ENCODE results near the gene ZNF148. TPM values are rescaled to one million over a fixed set of nuclear protein-coding genes. Genes with fewer than 3 reads are reported as not detected.

The ZNF148 gene
- total RNA-seq, 2 experiments from 2014 or later = 29.6 to 39.0 TPM

DNA sequence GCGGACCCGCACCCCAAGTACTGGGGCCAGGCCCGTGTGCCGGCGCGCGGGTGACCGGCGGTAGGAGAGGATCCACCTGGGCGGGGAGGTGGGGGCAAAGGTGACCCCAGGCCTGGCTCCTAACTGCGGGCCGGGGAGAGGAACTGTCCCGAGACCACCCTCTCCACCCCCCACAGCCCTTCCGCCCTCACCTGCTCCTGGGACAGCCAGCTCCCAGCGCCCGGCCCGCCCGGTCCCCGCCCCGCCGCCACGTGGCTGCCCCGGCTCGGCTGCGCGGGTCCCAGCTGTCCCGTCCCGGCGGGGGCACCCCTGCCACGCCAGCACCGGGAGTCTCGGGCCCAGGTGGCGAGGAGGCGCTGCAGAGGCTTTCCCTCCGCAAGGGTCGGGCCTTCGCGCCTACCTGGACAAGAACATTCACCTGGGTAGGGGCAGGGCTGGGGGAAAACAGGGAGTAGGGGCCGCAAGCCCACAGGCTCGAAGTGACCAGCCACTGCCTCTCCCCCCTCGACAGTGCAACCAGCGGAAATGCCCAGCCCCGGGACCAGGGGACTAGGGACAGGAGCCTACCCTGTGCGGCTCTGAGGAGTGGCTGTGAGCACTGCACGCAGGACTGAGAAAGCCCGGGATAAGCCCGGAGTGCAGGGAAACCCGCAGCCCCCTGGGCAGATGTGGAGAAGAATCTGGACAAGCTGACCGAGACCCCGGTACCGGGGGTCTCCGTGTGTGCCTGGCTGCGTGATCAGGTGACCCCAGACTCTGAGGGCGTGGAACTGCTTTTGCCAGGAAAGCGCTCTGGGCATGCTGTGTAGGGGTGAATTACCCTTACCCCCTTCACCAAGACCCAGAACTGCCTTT lies 162.4 kb downstream of the ZNF148 start, which contains the start of gene SLC12A8:
SLC12A8 (minus strand) TSS at position 240 of the 855 bp plus-strand sequence. CDS start 1,399 bp downstream, outside the sequence.
- Mint-ChIP-seq H3K4me3 (no peak within 1 kb of the TSS), H3K4me1 (peaks cover 16% of the 10 kb centered on the region), H3K36me3 (peaks cover 1% of the 10 kb centered on the region), H3K27me3 (peaks cover 55% of the 10 kb centered on the region), H3K9me3 (ENCODE audit: low read depth) (no peaks in the 10 kb centered on the region), H3K27ac (no peak within 1 kb of the TSS)
- no peak for ATAC-seq
- CTCF ChIA-PET = no interaction called here
- DNase-seq = no peak

DNA sequence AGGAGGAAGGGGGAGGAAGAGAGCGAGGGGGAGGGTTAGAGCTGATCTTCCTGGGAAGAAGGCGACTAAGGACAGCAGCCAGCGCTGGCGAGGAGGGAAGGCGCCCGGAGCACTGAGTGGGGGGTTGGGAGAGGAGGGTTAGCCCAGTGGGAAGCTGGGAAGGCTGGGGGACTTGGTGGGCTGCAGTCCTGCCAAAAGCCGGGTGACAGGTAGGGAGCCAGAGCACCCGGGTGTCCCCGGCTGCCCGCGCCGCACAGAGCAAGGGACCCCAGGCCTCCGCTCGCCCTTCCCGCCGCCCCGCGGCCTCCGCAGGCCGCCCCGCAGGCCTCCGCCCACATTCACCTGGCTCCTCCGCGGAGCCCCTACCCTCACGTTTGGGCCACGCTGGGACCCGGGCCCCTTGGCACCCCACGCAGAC lies 163.0 kb downstream of the ZNF148 start:
- ATAC-seq = no peak
- no peaks in the 10 kb centered on the region for H3K9me3 Mint-ChIP-seq (ENCODE audit: low read depth)

DNA sequence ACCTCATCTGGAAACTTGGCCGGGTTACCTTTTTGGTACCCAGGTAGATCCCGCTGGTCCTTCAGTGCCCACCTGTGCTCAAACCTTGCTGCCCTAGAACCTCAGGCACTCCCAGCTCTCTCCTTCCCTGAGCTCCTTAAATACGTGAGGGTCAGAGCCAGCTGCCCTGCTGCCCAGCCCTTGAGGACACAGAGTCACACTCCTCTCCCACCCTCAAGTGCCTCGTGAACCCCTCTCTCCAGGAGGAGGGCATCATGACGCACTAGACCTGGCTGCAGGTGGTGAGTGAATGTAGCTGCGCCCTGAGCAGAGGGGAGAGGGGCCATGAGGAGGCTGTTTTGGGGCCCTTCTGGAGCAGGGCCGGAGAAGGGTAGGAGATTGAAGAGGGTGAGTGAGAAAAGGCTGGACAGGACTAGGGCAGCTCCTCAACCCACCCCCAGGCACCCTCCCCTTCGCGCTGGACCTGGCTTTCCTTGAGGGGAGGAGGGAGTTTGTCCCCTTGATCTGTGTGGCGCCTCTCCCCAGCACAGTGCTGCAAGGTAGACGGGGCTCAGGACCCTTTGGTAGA lies 163.5 kb downstream of the ZNF148 start:
- H3K36me3 Mint-ChIP-seq = peaks cover 1% of the 10 kb centered on the region
- H3K27ac Mint-ChIP-seq = no peak overlapping the region
- peaks cover 55% of the 10 kb centered on the region for H3K27me3 Mint-ChIP-seq
- ATAC-seq (no peak), DNase-seq (no peak)
- no peak overlapping the region for H3K4me3 Mint-ChIP-seq
- peaks cover 16% of the 10 kb centered on the region for H3K4me1 Mint-ChIP-seq
- H3K9me3 Mint-ChIP-seq (ENCODE audit: low read depth) = no peaks in the 10 kb centered on the region
- CTCF ChIA-PET = no interaction called here

More for the DNA sequence above, 163.0 kb downstream of the ZNF148 start:
- H3K27me3 Mint-ChIP-seq = peaks cover 55% of the 10 kb centered on the region
- H3K4me1 Mint-ChIP-seq = peaks cover 16% of the 10 kb centered on the region
- H3K4me3 Mint-ChIP-seq = no peak overlapping the region
- peaks cover 1% of the 10 kb centered on the region for H3K36me3 Mint-ChIP-seq
- no peak for DNase-seq
- H3K27ac Mint-ChIP-seq = no peak overlapping the region
- CTCF ChIA-PET = no interaction called here

GRCh38 chr3:125207949-125208568 lies 167.1 kb downstream of the ZNF148 start:
- H3K27ac Mint-ChIP-seq = no peak overlapping the region
- CTCF ChIA-PET = no interaction called here

DNA sequence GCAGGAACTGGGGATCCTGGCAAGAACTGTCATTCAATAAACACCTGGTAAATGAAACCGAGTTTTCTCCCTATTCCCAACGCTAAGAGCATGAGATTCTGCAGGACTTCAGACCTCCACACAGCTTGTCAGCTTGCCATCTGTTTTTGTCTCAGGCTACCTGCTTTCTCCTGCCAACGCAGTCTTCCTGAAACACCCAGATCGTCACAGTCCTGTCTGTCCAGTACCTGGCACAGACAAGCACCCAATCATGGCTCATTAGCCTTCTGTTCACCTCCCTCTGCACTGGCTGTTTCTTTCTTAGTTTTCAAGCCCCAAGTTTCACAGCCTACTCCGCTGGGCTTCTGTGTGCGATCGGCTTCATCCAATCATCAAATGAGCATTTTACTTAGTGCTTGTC lies 167.6 kb downstream of the ZNF148 start:
- no peak overlapping the region for H3K4me3 Mint-ChIP-seq
- ATAC-seq (no peak), DNase-seq (peak; percentile 11)
- H3K36me3 Mint-ChIP-seq = no peaks in the 10 kb centered on the region
- no peak overlapping the region for H3K27ac Mint-ChIP-seq
- CTCF ChIA-PET = no interaction called here
- H3K9me3 Mint-ChIP-seq (ENCODE audit: low read depth) = no peaks in the 10 kb centered on the region
- no peaks in the 10 kb centered on the region for H3K4me1 Mint-ChIP-seq
- peaks cover 45% of the 10 kb centered on the region for H3K27me3 Mint-ChIP-seq

More at GRCh38 chr3:125207949-125208568, 167.1 kb downstream of the ZNF148 start:
- Mint-ChIP-seq H3K27me3 (peaks cover 49% of the 10 kb centered on the region), H3K36me3 (no peaks in the 10 kb centered on the region), H3K4me3 (no peak overlapping the region), H3K4me1 (no peaks in the 10 kb centered on the region), H3K9me3 (ENCODE audit: low read depth) (no peaks in the 10 kb centered on the region)
- ATAC-seq (no peak), DNase-seq (peak; percentile 18)

DNA sequence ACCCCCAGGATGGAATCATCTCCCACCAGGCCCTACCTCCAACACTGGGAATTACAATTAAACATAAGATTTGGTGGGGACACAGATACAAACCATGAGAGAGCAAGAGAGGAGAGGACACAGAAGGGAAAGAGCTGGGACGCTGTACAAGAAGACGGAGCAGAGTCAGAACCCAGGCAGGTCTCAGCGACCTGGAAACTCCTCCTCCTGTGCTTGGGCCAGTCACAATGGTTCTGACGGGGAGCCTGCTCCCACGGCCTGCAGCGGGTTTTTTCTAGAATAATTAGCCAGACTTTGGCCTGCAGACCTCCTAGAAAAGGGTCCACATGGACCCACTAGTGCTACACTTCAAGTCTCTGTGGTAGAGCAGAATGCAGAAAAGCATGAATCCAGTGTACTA lies 168.2 kb downstream of the ZNF148 start:
- ATAC-seq (no peak), DNase-seq (peak; percentile 9)
- H3K4me3 Mint-ChIP-seq = no peak overlapping the region
- H3K4me1 Mint-ChIP-seq = peaks cover 2% of the 10 kb centered on the region
- CTCF ChIA-PET = no interaction called here
- peaks cover 43% of the 10 kb centered on the region for H3K27me3 Mint-ChIP-seq
- H3K27ac Mint-ChIP-seq = no peak overlapping the region
- H3K36me3 Mint-ChIP-seq = no peaks in the 10 kb centered on the region
- H3K9me3 Mint-ChIP-seq (ENCODE audit: low read depth) = no peaks in the 10 kb centered on the region

DNA sequence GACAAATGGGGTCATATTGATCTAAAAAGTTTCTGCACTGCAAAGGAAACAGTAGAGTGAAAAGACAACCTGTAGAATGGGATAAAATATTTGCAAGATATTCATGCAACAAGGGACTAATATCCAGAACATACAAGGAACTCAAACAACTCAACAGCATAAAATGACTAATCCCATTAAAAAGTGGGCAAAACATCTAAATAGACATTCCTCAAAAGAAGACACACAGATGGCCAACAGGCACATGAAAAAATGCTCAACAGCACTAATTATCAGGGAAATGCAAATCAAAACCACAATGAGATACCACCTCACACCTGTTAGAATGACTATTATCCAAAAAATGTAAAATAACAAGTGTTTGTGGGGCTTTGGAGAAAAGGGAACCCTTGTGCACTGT lies 171.4 kb downstream of the ZNF148 start:
- no peak overlapping the region for H3K27ac Mint-ChIP-seq
- ATAC-seq (no peak), DNase-seq (no peak)
- no peaks in the 10 kb centered on the region for H3K9me3 Mint-ChIP-seq (ENCODE audit: low read depth)
- CTCF ChIA-PET = interaction anchor here (0.7 to 1.2 kb wide), 2 partner anchors 242 to 276 kb away, joined by 3 to 4 read pairs; no protein-coding TSS in a partner anchor
- H3K4me1 Mint-ChIP-seq = peaks cover 11% of the 10 kb centered on the region
- H3K4me3 Mint-ChIP-seq = no peak overlapping the region
- H3K27me3 Mint-ChIP-seq = peaks cover 18% of the 10 kb centered on the region
- H3K36me3 Mint-ChIP-seq = no peaks in the 10 kb centered on the region

DNA sequence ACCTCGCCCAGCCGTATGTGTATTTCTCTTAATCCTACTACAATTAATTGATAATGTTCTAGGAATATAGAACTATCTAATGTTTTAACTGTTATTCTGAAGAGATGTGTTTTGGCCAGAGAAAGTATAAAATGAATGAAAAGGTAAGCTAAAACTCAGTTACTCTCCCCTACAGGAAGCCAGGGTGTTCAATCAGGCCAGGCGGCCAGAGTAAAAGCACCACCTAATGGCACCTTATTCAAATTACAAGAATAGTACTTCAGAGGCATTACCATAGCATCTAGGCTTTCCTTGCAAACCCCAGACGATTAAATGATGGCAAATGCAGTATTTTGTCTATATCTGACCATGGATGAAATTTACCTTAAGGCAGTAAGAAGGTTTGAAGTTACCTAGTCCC lies 172.9 kb downstream of the ZNF148 start:
- ATAC-seq = no peak
- Mint-ChIP-seq H3K4me1 (peaks cover 11% of the 10 kb centered on the region), H3K36me3 (no peaks in the 10 kb centered on the region), H3K27ac (no peak overlapping the region), H3K9me3 (ENCODE audit: low read depth) (no peaks in the 10 kb centered on the region), H3K27me3 (peaks cover 21% of the 10 kb centered on the region), H3K4me3 (no peak overlapping the region)
- CTCF ChIA-PET = interaction anchor here (0.7 to 1.6 kb wide), 8 partner anchors 12 to 441 kb away, joined by 3 to 7 read pairs (median 4); no protein-coding TSS in a partner anchor
- no peak for DNase-seq

DNA sequence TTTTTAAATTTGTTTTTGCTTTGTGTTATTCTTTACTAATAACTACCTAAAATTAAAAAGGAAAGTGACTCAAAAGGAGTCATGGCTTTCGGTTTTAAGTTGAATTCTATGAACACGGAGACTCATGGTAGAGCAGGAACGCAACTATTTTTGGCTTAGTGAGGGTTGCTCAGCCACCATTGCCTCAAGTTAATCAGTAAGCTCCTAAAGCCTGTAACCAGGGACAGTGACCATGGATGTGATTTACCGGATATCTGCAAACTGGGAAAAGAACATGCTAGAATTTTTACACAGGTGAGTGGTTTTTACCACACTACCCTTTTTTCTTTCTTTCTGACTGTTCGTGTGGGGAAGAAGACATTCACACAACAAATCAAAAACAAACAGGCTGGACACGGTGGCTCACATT lies 174.4 kb downstream of the ZNF148 start:
- CTCF ChIA-PET = no interaction called here
- DNase-seq (no peak), ATAC-seq (no peak)
- Mint-ChIP-seq H3K27me3 (peaks cover 33% of the 10 kb centered on the region), H3K27ac (peak overlapping the region; percentile 24), H3K9me3 (ENCODE audit: low read depth) (no peaks in the 10 kb centered on the region), H3K4me3 (no peak overlapping the region), H3K36me3 (no peaks in the 10 kb centered on the region), H3K4me1 (peaks cover 11% of the 10 kb centered on the region)

GRCh38 chr3:125194849-125195601 lies 180.1 kb downstream of the ZNF148 start:
- peak; percentile 37 for DNase-seq
- no peak overlapping the region for H3K4me3 Mint-ChIP-seq
- H3K4me1 Mint-ChIP-seq = peaks cover 12% of the 10 kb centered on the region
- no peak overlapping the region for H3K27ac Mint-ChIP-seq
- no peak for ATAC-seq
- CTCF ChIA-PET = no interaction called here
- H3K9me3 Mint-ChIP-seq (ENCODE audit: low read depth) = no peaks in the 10 kb centered on the region
- H3K27me3 Mint-ChIP-seq = peaks cover 51% of the 10 kb centered on the region
- no peaks in the 10 kb centered on the region for H3K36me3 Mint-ChIP-seq

DNA sequence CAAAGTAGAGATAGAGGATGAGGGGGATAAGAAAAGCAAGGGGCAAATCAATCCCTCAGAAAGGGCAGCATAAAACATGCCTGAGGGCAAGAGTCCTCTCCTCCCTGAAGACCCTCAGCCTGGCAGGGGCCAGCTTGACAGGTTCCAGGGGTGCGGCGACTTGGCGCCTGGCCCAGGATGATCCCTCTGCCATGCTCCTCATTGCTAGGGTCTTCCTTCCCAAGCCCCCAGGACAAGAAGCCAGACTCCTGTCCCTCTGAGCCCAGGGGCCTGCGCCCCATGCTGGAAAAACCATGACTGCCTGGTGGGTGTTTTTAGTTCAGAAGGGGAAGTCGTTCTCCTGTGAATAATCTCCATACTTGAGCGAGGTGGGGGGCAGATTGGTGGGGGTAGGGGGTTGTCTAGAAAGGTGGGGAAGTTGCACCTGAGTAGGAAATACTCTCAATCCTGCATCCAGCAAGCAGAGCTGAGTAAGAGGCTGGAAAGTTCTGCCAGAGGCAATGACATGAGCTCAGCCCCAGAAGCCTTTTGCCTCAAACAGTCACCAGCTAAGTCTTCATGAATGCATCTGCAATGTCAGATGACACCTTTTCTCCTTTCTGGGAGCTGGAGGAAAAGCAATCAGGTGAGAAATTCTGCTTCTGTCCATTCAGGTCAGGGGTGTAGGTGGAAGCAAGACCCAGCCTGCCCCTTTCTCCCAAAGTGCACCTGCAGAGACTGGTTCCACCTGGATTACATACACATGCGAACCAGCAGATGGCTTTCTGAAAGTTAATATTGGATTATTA lies 180.9 kb downstream of the ZNF148 start:
- Mint-ChIP-seq H3K36me3 (no peaks in the 10 kb centered on the region), H3K27me3 (peaks cover 51% of the 10 kb centered on the region), H3K9me3 (ENCODE audit: low read depth) (no peaks in the 10 kb centered on the region), H3K4me3 (no peak overlapping the region), H3K4me1 (peaks cover 12% of the 10 kb centered on the region), H3K27ac (no peak overlapping the region)
- DNase-seq (no peak), ATAC-seq (no peak)
- CTCF ChIA-PET = interaction anchor here (1.4 kb wide), 1 partner anchor 15 kb away, joined by 3 read pairs; no protein-coding TSS in a partner anchor

DNA sequence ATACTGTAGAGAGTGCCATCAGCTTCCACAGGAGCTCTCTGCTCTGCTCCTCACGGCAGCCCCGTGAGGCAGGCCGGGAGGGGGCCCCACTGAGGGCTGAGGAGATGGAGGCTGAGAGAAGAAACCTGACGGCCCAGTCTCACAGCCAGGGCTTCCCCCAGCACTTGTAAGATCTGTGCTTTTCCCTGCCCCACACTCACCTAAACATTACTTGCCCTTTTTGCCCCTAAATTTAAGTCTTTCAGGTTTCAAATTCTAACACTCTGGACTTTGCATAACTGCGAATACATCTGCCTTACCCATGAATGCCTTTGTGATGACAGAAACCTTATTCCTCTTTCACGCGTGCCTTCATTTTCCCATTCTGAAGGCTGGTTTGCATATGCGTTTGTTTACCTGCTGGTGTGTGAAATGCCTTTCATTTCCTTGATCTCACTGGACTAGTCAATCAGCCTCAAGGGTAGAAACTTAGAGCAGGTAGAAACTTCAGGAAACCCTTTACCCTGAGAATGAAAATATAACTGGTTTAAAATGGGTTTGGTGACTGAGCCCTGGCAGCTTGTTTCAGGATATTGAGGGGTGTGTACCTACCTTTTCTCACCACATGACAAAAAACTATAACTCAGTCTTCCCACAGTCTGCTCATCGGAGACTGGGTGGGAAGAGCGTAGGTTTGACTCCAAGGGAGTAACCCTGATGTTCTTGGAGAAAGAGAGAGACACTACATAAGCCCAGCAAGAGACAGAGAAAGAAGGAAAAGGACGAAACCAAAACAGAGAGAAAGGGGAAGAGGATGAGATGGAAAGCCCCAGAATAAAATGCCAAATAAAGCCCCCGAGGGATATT lies 182.7 kb downstream of the ZNF148 start:
- Mint-ChIP-seq H3K4me1 (peaks cover 12% of the 10 kb centered on the region), H3K9me3 (ENCODE audit: low read depth) (no peaks in the 10 kb centered on the region), H3K36me3 (no peaks in the 10 kb centered on the region), H3K4me3 (no peak overlapping the region), H3K27ac (no peak overlapping the region), H3K27me3 (peaks cover 48% of the 10 kb centered on the region)
- CTCF ChIA-PET = no interaction called here
- DNase-seq (no peak), ATAC-seq (peak; percentile 30)

All from activated CD8-positive, alpha-beta memory T cell treated with anti-CD3 and anti-CD28 coated beads, Interleukin-2, amount 10 ng/mL, durations not matched to agents 7 days and 5 days (primary cell).